HG03095 (cell line): Measurements from ENCODE around the gene TMEM239.
"Not testable (repeated sequence)": the region's sequence is repeated elsewhere in the genome, so short reads cannot be mapped to it uniquely, and the experiment has no call there.

Experiments used
- ATAC-seq: cut with Tn5 transposase; IDR thresholded peaks from one replicate; pipeline ENCODE4 v1.9.1; 2021; ENCODE audit warnings: moderate library complexity; ENCODE audit not compliant: unreplicated experiment

Gene TMEM239

DNA sequence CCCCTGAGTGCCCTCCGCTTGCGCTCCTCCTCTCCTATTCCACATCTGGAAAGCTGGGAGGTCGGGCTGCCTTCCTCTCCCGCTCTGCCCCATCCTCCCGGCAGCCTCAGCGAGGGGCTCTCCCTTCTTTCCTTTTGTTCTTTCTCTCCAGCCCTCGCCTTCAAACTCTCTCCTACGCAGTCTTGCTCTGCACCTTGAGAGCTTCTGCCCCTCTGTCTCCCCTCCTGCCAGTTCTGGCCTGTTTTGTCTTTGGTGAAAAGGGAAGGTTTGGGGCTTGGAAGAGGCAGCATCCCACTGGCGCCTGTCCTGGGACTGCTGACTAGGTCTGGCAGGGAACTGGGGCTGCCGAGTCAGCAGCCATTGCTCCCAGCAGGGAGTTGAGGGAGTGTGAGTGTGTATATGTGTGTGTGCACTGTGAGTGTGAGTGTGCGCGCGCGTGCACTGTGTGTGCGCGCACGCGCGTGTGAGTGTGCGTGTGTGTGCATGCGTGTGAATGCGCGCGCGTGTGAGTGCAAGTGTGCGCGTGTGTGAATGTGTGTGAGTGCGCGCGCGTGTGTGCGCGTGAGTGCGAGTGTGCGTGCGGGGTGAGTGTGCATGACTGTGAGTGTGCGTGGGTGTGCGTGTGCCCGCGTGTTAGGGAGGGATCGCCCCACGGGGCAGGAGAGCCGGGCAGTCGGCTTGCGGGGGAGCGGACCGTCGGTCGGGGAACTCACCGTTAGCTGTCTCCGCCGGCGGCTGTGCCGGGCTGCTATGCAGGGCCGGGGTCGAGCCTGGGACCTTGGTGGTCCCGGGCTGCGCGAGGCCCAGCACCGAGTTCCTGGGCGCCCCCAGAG is 16.3 kb upstream of the TMEM239 start:
- ATAC-seq, result no peak

DNA sequence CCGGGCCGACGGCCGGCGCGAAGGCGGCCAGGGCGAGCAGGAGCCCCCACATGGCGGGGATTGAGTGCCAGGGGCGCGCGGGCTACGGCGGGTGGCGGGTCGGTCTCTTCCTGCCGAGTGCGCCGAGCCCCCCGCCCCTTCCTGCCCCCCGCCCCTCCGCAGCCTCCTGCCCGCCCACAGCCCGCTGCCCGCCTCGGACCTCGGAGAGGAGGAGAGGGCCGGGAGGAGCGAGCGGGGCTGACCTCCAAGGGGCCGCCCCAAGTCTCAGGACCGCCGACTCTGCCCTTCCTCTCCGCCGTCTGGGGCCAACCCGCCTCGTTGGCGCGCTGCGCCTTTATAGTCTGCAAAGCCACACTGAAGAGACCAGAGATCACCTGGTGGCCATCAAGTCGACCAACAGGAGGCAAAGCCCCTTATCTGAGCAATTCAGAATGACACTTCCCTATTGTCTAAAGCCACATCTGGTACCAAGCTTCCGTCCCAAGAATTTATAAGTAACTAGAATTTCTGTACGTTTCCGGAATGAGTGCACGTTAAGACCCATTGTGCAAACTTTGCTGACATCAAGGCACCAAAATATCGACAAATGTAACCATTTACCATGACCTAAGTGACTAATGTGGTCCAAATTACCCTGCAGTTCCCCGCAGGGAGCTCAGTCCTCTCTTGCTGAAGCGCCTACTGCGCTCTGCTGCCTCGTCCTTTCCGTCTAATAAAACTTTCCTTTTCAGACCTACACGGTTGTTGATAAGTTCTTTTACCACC is 15.5 kb upstream of the TMEM239 start, which contains the start of gene CPXM1:
CPXM1 (minus strand) TSS at position 107 of the 765 bp plus-strand sequence; CDS start at position 52, 55 bp downstream.
- no peak for ATAC-seq

DNA sequence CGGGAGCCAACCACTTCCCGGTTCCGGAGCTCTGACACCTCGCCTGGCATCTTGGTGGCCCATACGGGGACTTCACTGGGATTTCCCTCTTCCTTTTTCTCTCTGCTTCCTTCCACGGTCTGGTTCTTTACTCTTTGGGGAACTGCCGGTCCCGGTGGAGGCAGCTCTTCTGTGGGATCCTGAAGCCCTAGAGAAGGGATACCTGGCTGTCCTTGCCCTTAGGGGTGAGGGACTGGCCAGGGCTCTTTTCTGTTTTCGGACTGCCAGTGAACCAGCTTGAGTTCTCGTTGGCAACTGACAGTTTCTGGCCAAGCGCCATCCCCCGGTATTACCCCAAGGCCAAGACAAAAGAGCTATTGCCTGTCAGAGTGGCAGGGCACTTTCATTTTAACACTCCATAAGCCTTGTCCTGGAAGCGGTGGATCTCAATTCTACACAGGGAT is 14.9 kb upstream of the TMEM239 start:
- no peak for ATAC-seq

DNA sequence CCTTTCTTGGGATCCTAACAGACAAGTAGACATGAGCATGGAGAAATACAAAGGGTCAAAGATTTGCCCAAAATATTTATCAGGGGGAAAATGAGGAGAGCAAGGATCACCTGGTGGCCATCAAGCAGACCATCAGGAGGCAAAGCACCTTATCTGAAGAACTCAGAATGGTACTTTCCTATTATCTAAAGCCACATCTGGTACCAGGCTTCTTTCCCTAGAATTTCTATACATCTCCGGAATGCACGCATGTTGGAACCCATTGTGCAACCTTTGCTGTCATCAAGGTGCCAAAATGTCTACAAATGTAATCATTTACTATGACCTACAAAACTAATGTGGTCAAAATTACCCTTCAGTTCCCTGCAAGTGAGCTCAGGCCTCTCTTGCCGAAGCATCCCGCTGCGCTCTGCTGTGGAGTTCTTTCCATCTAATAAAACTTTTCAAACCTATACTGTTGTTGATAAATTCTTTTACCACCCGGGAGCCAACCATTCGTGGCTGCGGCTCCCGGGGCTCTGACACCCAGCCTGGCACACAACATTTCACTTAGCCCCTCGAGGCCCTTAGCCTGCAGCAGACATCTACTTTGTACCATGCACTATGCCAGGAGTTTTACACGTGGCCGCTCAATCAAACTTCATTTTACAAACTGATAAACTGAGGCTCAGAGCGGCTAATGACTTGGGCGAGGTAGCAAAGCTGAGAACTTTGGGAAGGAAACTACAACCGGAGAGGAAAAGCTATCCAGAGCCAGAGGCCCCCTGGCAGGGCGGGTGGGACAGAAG is 11.9 kb upstream of the TMEM239 start:
- no peak for ATAC-seq

DNA sequence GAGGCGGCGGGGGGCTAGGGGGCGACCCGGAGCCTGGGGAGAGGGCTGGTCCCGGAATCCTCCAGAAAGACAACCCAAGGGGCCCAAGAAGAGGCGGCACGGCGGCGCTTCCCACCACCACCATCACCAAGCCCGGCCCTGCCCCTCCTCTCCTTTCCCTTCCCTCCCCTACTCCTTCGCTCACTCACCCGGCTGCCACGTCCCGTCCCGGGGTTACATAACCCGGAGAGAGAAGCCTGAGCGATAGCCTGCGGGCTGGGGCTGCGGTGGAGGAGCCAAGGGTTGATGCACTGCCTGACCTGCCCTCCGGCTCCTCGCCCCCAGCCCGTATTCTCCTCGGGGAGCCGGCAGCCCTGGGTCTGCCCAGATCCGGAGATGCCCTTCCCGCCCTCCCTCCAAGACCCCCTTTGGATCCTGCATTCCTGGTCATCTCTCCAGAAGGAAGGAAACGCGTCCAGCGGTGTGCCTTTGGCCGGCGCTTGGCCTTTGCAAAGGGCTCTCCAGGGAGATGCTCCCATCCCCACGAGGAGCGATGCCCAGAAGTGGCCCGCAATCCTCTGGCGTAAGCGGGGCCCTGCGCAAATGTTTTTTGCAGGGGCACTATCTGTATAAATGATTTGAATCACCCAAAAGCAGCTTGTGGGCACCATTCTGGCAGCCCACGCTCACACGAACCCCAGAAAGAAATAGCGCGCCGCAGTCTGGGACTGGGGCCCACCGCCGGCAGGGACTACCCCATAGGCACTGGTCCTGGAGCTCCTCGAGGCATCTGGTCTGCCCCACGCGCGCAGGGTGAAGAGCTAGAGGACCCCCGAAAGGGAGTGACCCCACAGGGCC is 11.1 kb upstream of the TMEM239 start:
- no peak for ATAC-seq

DNA sequence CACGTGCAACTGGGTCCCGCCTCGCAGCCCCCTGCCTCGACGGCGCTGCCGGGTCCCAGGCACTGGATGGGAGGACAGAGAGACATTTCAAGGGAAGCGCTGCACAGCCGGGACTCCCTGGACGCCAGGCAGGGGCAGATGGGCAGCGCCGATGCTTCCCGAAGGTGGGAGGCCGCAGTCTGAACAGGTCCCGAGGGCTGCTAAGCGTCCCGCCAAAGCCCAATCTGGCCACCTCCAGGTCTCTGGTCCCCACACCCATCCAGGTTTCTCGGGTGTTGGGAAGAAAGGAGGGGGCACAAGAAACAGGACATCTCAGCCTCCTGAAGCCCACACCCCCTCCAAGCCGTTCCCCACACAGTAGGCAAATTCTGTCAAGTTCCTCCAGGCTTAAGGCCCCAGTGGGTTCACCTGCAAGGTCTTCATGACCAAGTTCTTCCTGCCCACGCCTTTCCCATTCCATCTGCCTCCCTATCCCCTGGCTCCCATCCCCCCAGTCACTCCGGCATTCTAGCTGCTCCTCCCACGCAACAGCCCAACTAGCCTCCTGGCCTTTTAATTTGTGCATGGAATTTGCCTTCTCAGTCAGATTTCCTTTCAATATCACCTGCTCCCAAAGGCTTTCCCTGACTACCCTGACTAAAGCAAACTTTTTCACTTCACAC is 10.3 kb upstream of the TMEM239 start:
- ATAC-seq, result no peak

DNA sequence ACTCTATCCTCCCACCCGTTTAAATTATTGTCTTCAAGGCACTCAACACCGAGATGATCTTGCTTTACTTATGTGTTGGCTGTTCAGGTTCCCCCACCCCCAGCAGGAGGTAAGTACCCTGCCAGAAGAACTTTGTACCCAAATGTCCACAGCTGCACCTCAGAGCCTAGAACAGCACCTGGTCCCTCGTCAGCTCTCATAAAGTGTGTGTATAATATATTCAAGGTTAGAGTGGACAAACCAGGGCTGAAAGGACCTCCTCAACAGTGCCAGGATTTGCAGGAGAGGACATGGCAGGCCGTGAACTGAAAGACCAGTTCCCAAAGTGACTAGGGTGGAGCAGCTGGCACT is 9.8 kb upstream of the TMEM239 start:
- no peak for ATAC-seq

DNA sequence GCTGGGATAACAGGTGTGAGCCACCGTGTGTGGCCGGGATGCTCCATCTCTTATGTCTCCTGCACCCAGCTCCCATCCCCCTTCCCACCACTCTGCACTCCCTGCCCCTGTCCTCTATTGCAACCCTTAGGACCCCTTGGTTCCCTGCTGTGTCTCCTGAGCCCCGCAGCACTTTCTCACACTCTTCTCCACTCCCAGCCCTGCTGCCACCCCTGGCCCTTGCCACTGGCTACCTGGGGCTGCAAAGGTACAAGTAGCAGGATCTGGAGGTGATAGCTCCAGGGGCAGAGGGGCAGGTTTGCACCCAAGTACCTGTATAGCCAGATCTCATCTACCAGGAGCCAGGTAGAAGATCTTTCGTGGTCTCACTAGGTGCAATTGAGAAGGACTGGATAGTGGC is 9.1 kb upstream of the TMEM239 start:
- ATAC-seq, result no peak

DNA sequence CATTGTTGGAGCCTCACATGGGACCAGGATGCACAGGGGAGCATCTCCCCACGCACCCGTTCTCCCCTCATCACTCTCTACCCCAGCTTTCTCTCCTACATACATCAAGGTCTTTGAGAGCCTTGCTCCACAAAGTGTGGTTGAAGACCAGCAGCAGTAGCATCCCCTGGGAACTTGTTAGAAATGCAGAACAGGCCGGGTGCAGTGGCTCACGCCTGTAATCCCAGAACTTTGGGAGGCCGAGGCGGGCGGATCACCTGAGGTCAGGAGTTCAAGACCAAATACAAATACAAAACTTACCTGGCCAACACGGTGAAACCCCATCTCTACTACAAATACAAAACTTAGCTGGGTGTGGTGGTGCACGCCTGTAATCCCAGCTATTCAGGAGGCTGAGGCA is 8.2 kb upstream of the TMEM239 start:
- not testable (repeated sequence) for ATAC-seq

DNA sequence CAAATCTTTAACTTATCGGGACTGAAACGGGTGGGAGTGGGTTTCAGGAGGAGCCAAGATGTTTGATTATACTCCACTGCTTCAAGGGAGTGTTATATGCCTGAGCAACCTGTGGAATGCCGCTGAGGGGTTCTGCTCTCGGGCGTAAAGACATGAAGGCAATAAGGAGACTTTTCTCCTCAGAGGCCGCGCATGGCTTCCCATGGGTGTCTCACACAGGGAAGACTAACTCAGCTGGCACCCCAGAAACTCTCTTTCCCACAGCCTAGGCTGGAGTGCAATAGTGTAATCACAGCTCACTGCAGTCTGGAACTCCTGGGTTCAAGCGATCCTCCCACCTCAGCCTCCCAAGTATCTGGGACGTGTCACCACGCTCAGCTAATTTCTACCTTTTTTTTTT is 6.5 kb upstream of the TMEM239 start:
- ATAC-seq, result no peak

DNA sequence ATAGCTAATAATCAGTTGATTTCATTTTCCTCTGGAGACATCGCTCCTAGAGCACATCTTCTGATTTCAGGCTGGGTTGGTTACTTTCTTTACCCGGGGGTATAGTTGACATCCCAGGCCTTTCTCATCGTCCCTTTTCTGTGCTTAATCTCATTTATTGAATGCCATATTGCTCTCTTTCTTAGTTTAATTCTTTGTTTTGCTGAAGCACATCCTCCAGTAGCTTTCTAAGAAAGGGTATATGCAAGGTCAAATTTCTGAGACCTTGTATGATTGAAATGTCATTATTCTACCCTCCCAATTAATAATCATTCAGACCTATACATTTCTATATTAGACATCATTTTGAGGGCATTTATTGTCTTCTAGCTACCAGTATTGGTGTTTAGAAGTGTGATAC is 4.0 kb upstream of the TMEM239 start:
- ATAC-seq, result no peak

DNA sequence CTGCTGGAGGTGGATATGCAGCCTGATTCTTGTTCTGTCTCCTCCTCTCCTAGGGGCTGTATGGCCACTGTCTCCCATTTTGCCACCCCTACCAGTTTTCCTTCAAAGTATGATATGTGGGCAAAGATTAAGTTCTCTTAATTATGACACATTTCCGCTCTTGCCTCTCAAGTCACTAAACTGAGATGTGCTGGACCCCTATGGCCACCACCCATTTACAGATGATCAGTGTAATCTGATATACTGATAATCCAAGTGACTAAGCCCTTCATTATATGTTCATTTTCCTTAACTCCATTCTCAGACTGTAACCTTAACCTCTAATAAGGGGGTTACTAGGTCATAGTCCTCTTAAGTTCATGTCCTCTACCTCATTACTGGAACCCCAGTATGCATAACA is 2.1 kb upstream of the TMEM239 start:
- no peak for ATAC-seq

DNA sequence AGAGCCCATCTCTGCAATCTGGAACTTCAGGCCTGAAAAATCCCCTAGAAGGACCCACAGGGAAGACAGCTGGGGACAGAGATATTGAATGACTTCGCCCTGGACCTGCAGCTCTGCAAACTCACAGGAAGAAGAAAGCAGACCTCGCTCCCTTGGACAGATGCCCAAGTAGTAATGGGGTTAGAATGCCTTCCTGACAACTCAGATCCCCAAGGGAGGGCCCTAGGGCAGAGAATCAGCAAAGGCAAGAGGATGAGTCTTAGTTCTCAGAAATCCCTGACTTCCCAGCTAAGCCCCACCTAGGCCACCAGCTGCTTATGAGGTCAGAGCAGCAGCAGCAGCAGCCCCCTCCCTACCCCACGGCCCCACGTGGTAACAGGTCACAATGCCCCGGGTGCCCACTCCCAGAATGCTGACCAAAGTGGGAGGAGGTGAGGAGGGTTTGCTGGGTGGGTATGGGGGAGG is 1.5 kb upstream of the TMEM239 start, which contains the start of gene C20orf141:
C20orf141 (plus strand) TSS at position 401 of the 465 bp plus-strand sequence. CDS start 198 bp downstream, outside the sequence.
- no peak for ATAC-seq

DNA sequence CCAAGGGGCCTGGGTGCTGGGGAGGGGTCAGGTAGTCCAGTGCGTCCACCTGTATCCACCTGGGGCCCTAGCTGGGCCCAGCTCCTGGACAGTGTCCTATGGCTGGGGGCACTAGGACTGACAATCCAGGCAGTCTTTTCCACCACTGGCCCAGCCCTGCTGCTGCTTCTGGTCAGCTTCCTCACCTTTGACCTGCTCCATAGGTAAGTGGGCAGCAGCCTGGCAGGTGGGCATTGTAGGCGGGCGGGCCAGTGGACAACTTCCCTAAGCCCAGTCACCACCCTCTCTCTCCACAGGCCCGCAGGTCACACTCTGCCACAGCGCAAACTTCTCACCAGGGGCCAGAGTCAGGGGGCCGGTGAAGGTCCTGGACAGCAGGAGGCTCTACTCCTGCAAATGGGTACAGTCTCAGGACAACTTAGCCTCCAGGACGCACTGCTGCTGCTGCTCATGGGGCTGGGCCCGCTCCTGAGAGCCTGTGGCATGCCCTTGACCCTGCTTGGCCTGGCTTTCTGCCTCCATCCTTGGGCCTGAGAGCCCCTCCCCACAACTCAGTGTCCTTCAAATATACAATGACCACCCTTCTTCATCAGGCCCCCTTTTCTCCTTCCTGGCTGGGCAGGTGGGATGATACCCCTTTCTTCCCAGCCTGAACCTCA is 793 bp upstream of the TMEM239 start:
- ATAC-seq, result no peak

DNA sequence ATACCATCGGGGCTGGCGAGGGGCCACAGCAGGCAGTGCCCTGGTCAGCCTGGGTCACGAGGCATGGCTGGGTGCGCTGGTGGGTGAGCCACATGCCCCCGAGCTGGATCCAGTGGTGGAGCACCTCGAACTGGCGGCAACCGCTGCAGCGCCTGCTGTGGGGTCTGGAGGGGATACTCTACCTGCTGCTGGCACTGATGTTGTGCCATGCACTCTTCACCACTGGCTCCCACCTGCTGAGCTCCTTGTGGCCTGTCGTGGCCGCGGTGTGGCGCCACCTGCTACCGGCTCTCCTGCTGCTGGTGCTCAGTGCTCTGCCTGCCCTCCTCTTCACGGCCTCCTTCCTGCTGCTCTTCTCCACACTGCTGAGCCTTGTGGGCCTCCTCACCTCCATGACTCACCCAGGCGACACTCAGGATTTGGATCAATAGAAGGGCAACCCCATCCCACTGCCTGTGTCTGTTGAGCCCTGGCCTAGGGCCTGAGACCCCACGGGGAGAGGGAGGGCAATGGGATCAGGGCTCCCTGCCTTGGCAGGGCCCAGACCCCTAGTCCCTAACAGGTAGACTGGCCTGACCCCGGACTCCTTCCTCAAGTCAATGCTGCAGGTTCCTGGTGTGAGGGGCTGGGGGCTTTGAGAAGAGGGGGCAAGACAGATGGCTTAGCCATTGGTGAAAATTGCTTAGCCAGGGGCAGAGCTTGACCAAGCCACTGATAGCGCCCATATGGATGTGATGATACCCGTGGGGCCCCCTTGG is 598 bp downstream of the TMEM239 start:
- no peak for ATAC-seq

DNA sequence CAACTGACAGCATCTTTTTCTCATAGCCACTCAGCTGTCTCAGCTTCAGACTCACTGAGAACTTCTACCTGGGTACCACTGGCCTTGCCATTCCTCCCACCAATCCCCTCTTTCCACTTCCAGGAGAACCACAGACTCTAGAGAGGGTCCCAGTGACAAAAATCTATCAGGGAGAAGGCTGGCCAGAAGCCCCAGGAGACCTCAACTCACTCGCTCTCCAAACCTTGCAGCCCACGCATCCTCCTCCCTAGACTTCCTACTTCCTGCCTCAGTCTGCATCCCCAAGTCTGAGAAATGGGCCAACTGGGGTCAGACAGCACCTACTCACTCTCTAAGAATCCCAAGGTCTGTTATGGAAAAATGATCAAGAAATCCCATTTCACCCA is 1.2 kb downstream of the TMEM239 start:
- ATAC-seq, result no peak

DNA sequence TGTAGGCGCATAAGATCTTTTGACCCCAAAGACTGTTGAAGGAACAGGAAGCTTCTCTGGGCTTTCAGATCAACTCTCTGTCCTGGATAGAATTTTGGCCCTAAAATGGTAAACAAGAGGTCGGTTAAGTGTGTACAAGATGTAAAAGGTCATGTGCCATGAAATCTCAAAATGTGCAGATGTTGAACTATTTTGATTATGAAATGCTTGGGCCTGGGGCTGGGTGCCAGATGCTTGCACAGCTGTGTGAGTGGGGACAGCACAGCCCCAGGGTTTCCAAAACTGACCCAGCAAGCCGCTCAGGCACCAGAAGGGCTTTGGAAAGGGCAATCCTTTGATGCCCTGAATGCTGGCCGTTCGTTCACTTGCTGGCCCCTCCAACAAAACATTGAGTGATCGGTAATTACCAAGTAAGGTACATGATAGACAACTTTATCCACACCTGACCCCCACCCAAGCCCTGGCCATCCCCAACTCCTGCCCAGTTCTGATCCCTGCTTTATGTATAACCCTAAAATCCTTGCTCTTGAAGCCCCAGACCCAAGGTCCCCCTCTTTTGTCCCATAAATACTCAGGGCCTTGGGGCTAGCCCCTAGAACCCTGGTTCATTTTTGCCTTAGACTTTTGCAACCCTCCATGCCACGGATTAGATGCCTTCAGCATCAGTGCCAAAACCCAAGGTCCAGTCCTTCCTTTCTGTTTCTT is 1.9 kb downstream of the TMEM239 start:
- ATAC-seq, result no peak
